ENCODE data around the gene NCK2. TPM values are rescaled to one million over a fixed set of nuclear protein-coding genes. Genes with fewer than 3 reads are reported as not detected.

NCK2 gene
- total and polyA plus RNA-seq, 2 of the 4 experiments (the other 2 are of a cell fraction), result 15.8 to 22.2 TPM

GRCh38 chr2:105887256-105887655 is 142.5 kb downstream of the NCK2 start:
- no peak overlapping the region for H3K18ac ChIP-seq (ENCODE audit: low read depth, low read length)
- intact Hi-C loops (cut with micrococcal nuclease), result no loop called here
- no peak overlapping the region for H2BK15ac ChIP-seq (ENCODE audit: low read depth, low read length)
- H3K56ac ChIP-seq (ENCODE audit: extremely low read depth, insufficient read depth, low read length), result no peak overlapping the region
- H3K23ac ChIP-seq (ENCODE audit: low read depth, low read length), result no peak overlapping the region
- ATAC-seq (ENCODE audit: low read depth) (no peak), DNase-seq (peak; percentile 30)
- H4K20me1 ChIP-seq (ENCODE audit: insufficient read depth, low read length), result peaks cover 6% of the 10 kb centered on the region; the same call in 1 of the 2 replicates
- H4K8ac ChIP-seq (ENCODE audit: low read depth in 2 of 2, low read length in 2 of 2), result no peak overlapping the region
- H2BK120ac ChIP-seq (ENCODE audit: low read depth, low read length), result no peak overlapping the region
- H3K9ac ChIP-seq (ENCODE audit: low read depth, low read length), result no peak overlapping the region
- BruUV-seq (replicated peaks), result no TSS peak
- H3K4me1 ChIP-seq (ENCODE audit: control insufficient read depth, insufficient read depth, low read length), result peaks cover 12% of the 10 kb centered on the region
- H3K79me1 ChIP-seq (ENCODE audit: low read depth in 1 of 2, low read length in 2 of 2), result peaks cover 41 to 47% of the 10 kb centered on the region in 2 experiments
- no peak overlapping the region for H2AK9ac ChIP-seq (replicated peaks; ENCODE audit: low read depth, low read length, poor library complexity)
- H3K36me3 ChIP-seq (ENCODE audit: control insufficient read depth, insufficient read depth, low read length), result no peaks in the 10 kb centered on the region; the same call in 1 of the 2 replicates
- CTCF ChIA-PET, result no interaction called here
- H4K5ac ChIP-seq (ENCODE audit: low read depth, low read length), result peak overlapping the region; percentile 2; the same call in 1 of the 2 replicates
- dilution Hi-C loops (cut with HindIII; ENCODE audit: low sequenced_read_pairs, unreplicated experiment), result no loop called here
- H2AK5ac ChIP-seq (ENCODE audit: low read depth, low read length), result no peak overlapping the region
- H3K27me3 ChIP-seq (ENCODE audit: control insufficient read depth, insufficient read depth, low read length), result no peaks in the 10 kb centered on the region
- TF ChIP-seq ELK1 (IDR thresholded peaks at IDR 0.05; ENCODE audit: borderline replicate concordance, low read depth, low read length) (no peak), SMC3 (IDR thresholded peaks at IDR 0.05; ENCODE audit: low read depth, low read length) (no peak), MXI1 (IDR thresholded peaks at IDR 0.05; ENCODE audit: borderline replicate concordance, low read depth, low read length) (no peak), RAD21 (IDR thresholded peaks at IDR 0.05; ENCODE audit: low read length) (no peak), CTCF (conservative IDR thresholded peaks at IDR 0.05; ENCODE audit: low read depth, low read length) (no peak), RFX5 (IDR thresholded peaks at IDR 0.05; ENCODE audit: low read depth, low read length) (no peak), USF2 (IDR thresholded peaks at IDR 0.05; ENCODE audit: low read depth, low read length) (no peak), RCOR1 (IDR thresholded peaks at IDR 0.05; ENCODE audit: insufficient replicate concordance, low read length) (no peak), POLR2A (IDR thresholded peaks at IDR 0.05; ENCODE audit: low read depth, low read length) (no peak), FOS (IDR thresholded peaks at IDR 0.05; ENCODE audit: low read depth, low read length) (no peak), CHD1 (IDR thresholded peaks at IDR 0.05; ENCODE audit: low read depth, low read length) (no peak), MAFK (IDR thresholded peaks at IDR 0.05; ENCODE audit: low read depth, low read length) (no peak), MAZ (IDR thresholded peaks at IDR 0.05; ENCODE audit: borderline replicate concordance, low read depth, low read length) (no peak), NFE2L2 (IDR thresholded peaks at IDR 0.05; ENCODE audit: low read depth, low read length) (no peak), BHLHE40 (IDR thresholded peaks at IDR 0.05; ENCODE audit: low read depth, low read length) (no peak), CEBPB (IDR thresholded peaks at IDR 0.05; ENCODE audit: low read depth, low read length) (no peak)
- no peak overlapping the region for H3K4me2 ChIP-seq (ENCODE audit: low read depth, low read length)
- no peak overlapping the region for H3K27ac ChIP-seq (ENCODE audit: insufficient read depth, low read length)
- no peak overlapping the region for H3K14ac ChIP-seq (replicated peaks; ENCODE audit: low read depth, low read length)
- no peak overlapping the region for H4K91ac ChIP-seq (ENCODE audit: insufficient read depth, low read depth, low read length)
- peaks cover 3% of the 10 kb centered on the region; the same call in 1 of the 2 replicates for H3K9me1 ChIP-seq (ENCODE audit: insufficient read depth, low read length)
- H3K4me3 ChIP-seq (ENCODE audit: insufficient read depth, low read depth, low read length), result no peak overlapping the region
- in situ Hi-C loops (cut with MboI; ENCODE audit: low sequenced_read_pairs), result no loop called here
- no peak overlapping the region for H2AFZ ChIP-seq (replicated peaks; ENCODE audit: low read length, poor library complexity)
- peaks cover 2% of the 10 kb centered on the region; the same call in 1 of the 2 replicates for H3K9me3 ChIP-seq (ENCODE audit: control insufficient read depth, insufficient read depth, low read length)
- POLR2A ChIA-PET (ENCODE audit: unreplicated experiment), result no interaction called here
- no CpG with 5 or more reads among the region's 3 CpGs for WGBS, 2 experiments (ENCODE audit: extremely low coverage in 2 of 2, insufficient read length in 1 of 2)
- no peak overlapping the region for H2BK20ac ChIP-seq (ENCODE audit: low read depth, low read length)
- no peak overlapping the region for H3K4ac ChIP-seq (ENCODE audit: low read depth, low read length)
- H2BK5ac ChIP-seq (ENCODE audit: low read depth, low read length, poor library complexity, severe bottlenecking), result no peak overlapping the region

Data from IMR-90 (cell line).